ENCODE data around the gene GRIN2A. TPM values are rescaled to one million over a fixed set of nuclear protein-coding genes. Genes with fewer than 3 reads are reported as not detected.

Gene GRIN2A
- total RNA-seq, 1 donor from 2014 or later, result not detected

DNA sequence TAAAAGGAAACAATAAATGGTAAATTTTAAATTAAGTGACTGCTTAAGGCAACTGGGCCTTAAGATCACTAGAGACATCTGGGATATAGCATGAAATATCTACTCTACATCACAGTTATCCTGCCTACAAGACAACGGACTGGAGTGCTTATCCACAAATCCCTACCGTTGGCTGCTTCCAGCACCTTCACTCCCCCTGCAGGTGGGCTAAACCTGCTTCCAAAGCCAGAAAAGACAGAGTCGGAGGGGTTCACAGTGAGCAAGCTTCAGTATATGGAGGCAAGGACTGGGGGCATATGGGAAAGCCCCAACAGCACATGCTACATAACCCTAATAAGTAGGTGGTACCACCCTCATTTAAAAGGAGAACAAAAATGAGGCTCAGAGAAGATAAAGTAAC is 45.3 kb downstream of the GRIN2A start:
- DNase-seq (ENCODE audit: low read depth), result no peak

DNA sequence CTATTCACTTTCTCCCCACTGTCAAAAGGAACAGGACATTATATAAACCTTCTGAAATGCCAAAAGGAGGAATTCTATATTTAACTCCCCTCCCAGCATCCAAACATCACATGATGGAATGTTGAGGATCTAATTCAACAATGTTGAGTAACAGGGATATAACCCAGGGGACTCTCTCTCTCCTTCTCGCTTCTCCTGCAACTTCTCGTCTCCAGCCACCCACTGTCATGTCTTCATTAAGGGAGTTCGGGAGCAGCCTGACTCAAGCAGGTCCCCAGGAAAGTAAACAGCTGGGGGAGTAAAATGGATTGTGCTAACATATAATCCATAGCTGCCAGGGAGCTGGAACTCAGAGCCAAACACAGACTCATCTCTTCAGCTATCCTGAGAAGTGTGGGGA is 51.7 kb downstream of the GRIN2A start:
- no peak for DNase-seq (ENCODE audit: low read depth)

DNA sequence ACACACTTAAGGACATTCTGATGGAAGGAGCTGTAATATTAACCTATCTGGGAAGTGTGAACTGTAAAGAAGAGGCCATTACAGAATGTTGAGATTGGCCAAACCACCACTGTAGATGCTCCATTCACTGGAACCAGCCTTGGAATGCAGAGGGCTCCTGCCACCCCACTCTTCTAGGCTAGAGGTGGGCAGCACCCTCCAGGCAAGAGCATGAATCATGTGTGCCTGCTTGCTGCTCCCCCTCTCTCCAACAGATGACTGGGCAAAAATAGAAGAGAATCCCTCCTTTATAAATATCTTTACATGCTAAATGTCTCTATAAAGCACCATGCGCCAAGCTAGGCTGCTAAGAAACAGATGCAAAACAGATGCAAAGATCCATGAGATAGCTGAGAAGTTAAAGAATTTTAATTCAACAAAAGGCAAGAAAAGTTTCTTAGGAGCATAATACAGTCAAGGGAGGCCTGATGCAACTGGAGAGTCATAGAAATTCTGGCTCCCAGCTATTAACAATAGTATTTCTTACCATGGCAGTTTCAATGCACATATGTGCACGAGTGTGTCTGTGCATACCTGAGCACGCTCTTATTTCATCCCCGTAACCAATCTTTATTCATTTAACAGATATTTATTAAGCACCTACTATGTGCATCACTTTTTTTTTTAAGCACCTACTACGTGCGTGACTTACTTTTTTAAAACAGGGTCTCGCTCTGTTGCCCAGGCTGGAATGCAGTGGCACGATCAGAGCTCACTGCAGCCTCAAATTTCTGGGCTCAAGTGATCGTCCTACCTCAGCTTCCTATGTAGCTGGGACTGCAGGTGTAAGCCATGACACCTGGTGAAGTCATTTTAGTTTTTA is 53.6 kb downstream of the GRIN2A start:
- no peak for DNase-seq (ENCODE audit: low read depth)

DNA sequence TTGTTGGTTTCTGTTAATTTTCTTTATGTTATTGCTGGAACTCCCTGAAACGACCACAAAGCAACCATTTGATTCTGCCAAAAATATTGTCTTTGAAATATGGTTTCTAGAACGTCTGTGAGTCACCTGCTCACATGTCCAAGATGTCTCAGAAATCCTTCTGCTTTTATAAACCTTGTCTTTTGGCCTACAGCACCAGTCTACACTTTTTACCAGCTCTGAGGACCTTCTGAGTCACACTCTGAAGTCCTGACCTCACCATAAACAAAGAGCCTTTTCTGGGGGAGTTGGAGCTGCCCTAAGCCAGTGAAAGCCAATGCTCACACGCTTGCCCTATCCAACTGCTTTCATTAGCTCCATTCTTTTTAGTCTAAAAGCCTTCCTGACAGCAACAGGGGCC is 55.5 kb downstream of the GRIN2A start:
- no peak for DNase-seq (ENCODE audit: low read depth)

DNA sequence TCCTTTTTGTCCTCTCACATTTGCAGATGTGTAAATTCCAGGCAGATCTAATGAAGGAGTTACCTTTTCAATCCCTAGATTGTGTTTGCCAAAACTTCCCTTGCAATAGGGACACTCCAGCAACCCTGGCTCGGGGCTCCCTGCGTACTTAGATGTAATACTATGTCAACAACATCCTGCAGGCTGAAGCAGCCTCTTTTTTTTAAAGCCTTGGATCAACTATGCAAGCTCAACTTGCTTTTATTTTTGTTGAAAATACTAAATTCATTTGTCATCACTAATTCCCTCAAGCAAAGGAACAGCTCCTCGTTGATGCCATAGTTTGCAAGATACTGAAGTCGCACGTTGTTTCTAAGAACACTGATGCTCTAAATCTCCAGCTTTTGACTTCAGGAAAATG is 59.1 kb downstream of the GRIN2A start:
- no peak for DNase-seq (ENCODE audit: low read depth)

DNA sequence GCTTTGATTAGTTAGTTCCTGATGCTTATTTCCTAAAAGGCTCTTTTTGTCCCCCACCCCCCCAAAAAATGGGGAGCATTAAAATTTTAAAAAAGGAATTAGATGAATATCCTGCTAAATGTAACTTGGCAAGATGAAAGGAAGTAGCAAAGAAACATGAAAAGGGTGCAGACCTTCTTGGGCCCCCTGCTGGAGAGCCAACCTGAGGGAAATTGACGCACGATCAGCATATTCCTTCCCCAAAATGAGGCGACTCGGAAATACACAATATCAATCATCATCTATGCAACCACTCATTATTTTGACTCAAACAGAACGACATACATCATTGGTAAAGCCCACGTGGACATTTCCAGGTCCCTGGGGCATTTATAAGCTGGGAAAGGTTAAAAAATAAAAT is 59.7 kb downstream of the GRIN2A start:
- no peak for DNase-seq (ENCODE audit: low read depth)

DNA sequence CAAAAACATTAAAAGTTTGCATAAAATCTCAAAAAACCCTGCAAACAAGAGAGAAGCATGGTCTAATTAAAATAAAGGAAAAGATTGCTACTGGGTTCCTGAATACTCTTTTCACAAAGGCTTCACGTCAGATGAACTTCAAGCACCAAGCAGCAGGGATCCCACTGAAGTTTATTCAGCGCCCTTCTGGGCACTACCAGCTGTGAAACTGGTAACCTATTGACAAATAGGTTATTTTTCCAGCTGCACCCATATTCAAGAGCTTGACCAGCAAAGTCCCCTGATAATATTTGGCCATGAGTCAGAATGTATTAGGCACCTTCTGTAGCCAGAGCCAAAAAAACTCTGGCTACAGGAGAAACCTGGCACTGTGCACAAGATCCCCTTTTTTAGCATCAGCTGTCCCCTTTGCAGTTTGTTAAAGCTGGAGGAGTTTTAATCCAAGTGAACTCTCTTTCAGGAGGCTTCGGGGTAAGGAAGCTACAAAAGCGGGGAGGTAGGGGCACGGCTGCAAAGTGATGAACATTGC is 60.3 kb downstream of the GRIN2A start:
- DNase-seq (ENCODE audit: low read depth), result no peak

DNA sequence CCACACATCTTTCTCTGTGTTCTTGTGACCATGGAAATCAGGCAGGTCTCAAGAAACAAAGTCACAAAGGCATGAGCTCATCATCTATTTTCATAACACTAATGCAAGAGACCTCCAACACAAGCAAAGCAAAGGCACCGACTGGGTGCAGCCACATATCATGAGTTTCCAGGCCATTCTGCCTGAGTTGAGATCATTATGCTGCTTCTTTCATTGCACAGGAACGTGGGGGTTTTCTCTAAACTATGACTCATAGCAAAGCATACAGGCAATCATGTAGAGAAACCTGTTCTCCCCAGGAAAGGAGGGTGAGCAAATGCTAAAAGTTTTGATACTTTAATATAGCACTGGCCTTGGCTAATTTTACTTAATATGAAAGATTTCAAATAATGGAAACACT is 60.7 kb downstream of the GRIN2A start:
- DNase-seq (ENCODE audit: low read depth), result no peak

DNA sequence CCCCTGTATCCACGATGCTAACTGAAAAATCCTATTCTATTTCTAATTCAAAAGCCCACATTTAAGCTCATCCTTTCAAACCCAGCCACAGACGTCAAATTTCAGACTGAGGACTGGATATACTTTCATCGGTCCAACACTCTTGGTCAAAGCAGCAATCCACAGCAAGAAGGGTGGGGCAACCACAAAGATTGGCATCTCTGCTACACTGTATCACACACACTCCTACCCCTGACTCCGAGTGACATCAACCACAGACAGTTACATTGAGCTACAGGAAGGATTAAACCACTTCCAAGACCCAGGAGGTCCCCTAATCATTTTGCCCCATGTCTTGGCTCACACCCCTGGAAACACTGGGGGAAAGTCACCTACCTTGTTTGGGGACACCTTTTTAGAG is 61.3 kb downstream of the GRIN2A start:
- no peak for DNase-seq (ENCODE audit: low read depth)

DNA sequence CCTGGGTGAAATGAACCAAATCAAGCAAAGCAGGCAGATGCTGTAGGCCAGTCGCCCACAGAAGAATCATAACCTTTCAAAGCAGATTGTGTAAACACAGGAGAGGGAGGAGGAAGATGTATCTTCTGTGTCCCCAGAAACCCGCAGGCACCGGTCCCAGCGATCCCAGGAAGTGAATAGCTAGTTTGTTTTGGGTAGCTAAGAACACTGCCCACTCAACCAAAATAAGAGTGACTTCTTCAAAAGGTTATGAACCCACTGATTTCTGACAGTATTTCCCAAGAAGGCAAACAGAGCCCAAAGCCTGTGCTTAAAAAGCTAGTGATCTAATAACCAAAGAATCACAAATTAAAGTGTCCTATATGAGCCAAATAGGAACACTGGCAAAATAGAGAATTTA is 67.8 kb downstream of the GRIN2A start:
- DNase-seq (ENCODE audit: low read depth), result no peak

DNA sequence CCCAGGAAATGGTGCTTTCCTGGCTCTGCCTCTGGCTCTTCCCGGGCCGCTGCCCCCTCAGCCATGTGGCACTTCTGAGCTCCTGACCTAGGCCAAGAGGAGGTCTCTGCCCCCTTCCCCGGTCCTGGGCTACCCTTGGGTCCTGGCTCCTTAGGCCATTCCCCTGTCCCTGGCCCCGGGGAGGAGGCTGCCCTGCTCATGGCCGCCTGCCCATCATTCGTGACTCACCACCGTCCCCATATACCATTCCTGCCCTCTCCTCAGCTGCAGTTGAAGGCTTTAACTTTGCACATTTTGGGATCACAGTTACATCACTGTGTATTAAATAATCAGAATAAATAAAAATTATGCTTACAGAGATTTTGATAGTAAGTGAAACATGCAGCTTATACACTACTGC is 69.0 kb downstream of the GRIN2A start:
- no peak for DNase-seq (ENCODE audit: low read depth)

DNA sequence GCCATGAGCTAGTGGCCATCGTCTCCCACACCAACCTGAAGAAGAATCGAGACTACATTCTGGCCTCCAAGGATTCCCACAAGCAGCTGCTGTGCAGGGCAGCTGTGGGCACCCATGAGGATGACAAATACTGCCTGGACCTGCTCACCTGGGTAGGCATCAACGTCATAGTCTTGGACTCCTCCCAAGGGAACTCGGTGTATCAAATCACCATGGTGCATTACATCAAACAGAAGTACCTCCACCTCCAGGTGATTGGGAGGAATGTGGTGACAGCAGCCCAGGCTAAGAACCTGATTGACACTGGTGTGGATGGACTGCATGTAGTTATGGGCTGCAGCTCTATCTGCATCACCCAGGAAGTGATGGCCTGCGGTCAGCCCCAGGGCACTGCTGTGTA is 70.2 kb downstream of the GRIN2A start:
- DNase-seq (ENCODE audit: low read depth), result no peak

DNA sequence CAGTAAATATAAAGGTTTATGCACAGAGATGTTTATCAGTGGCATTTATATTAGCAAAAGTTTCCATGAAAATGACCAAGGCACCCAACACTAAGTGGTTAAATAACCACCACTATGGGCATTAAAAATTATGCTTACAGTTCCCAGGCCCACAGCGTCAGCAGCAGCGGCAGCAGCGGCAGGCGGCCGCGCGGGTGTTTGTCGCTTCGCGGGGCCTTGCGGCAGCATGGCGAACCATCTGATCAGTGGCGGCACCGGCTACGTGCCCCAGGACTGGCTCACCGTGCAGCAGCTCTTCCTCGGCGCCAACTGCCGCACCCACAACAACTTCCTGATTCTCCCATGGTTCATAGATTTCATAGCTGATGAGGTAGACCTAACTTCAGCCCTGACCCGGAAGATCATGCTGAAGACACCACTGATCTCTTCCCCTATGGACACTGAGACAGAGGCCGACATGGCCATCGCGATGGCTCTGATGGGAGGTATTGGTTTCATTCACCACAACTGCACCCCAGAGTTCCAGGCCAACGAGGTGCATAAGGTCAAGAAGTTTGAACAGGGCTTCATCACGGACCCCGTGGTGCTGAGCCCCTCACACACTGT is 71.0 kb downstream of the GRIN2A start:
- DNase-seq (ENCODE audit: low read depth), result no peak

DNA sequence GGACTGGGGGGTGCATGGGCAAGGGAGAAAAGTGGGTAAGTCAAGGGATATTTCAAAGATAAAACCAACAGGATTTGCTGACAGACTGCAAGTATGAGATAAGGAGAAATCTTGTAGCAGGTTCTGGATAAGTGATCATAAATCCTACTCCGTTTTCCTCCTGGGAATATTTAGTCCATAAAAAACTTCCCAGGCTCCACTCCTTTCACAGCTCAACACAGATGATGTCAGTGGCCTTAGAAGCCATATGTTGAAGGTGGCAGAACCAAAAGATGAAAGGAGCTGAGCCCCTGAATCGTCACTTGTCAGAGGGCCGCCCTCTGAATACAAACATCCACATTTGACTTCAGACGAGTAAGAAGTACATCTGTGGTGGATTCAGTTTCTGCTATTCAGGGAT is 71.7 kb downstream of the GRIN2A start:
- no peak for DNase-seq (ENCODE audit: low read depth)

DNA sequence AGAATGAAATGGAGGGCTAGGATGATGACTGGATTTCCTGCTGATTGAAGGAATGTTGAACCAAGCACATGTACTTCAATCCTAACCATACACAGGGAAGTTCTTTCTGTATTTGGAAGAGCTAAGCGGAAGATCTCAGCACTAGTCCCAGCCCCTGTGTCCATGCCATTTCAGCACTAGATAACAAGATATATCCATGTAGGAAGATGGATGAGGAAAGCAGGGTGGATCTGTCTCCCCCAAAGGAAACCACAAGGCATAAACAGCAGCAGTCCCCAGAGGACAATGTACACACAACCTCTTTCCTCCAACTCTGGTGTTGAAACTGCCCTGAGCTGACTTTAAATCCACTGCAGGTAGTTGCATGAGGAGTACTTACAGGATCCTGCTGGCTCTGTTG is 75.1 kb downstream of the GRIN2A start:
- no peak for DNase-seq (ENCODE audit: low read depth)

DNA sequence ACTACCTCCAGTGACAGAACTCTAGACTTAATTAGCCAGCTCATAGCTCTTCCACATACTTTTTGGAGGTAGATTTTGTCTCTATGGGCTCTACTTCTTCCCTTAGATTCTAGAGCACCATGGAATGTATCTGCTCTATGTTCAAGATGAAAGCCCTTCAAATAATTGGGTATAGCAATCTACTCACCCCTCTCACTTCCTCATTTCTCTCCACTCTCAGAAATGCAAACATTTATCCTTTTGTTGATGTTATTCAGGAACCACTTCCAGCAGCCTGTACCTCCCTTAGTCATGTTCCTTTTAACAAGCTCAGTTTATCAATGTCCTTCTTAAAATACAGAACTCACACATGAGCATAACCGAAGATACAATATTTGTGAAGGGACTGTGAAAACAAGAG is 78.5 kb downstream of the GRIN2A start:
- no peak for DNase-seq (ENCODE audit: low read depth)

DNA sequence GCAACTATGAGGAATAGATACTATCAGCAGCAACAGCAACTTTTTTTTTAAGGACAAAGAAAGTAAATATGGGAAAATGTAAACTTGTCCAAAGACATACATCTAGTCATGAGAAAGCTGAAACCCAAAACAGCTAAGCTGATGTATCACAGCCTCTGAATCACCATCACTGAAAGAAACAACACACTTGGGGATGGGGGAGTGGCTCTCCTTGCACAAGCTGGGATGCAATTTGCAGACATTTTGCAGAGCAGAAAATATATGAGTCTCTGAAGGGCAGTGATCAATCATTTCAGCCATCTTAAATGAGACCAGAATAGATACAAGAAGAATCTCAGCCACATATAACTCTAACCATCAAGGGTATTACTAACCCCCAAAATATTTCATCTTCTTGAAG is 79.1 kb downstream of the GRIN2A start:
- DNase-seq (ENCODE audit: low read depth), result no peak

DNA sequence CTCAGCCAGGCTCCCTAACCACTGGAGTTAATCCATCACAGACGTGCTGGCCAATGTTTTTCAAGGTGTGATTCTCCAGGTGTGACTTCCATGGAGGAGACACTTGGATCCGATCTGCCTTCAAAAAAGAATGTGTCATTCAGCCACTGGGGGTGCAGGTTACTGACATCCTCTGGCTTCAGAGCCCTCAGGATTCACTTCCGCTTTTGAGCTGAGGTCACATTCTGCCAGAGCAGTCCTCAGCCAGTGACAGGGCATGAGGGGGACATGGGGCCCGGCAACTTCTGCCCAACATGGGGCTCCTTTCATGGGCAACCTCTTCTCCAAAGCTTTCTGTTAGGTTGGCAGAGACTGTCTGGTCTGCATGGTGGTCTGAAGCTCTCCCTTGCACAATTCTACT is 81.4 kb downstream of the GRIN2A start:
- no peak for DNase-seq (ENCODE audit: low read depth)

DNA sequence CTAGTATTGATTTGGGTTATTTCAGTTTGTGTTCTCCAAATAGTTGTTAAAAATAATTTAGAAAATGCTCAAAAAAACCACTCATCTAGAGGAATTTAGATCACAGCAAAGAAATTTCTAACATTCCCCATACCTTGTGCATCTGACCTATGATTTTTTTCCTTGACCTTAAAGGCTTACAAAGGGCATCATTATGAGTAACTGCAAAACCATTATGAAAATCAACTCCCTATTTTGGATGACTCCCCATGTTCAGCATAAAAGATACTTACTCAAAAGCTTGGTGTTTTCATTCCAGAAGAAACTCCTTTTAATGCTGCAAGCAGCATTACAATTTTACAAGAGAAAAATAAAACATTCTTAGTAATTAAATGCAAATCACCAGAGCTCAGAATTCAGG is 83.2 kb downstream of the GRIN2A start:
- no peak for DNase-seq (ENCODE audit: low read depth)

DNA sequence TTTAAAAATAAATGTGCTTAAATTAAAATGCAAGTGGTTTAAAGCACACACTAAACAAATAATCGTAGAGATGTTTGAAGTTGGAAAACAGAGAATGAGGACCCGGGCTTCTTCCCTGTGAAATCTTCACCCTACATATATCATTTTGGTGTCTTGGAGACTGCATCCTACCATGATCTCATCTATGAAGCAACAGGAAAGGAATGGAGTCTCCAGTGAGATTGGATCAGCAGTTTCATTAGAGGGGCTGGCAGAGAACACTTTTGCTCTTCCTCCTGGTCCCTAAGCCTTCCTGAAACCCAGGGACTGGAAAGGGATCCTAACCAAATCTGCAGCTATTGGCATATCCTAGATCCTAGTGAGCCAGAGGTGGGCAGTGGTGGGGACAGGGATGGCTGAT is 85.0 kb downstream of the GRIN2A start:
- DNase-seq (ENCODE audit: low read depth), result no peak

DNA sequence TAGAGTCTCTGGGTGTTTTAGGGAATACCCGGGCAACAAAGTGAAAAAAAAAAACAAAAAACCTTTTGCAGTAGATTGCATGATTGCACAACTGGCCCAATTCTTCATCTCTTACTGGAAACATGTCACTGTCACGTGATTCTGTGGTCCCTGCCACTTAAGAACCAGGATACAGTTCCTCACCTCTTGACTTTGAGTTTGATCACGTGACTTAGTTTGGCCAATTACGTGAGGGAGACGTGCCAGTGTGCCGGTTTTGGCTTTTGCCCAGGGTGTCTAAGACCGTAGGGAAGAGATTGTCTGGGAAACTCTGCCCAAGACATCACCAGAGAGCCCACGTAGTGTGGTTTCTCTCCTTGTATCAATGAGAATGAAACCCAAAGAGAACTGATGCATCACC is 88.7 kb downstream of the GRIN2A start:
- DNase-seq (ENCODE audit: low read depth), result no peak

DNA sequence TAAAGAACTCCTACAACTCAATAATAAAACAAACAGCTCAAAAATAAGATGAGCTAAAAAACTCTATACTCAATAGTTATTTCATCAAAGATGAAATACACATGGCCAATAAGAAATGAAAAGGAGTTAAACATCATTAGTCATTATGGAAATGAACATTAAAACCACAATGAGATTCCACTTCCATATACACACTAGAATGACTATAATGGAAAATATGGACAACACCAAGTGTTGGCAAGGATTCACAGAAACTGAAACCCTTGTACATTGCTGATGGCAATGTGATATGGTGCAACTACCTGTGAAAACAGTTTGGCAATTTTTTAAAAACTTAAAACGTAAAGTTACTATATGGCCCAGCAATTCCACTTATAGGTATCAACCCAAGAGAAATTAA is 91.4 kb downstream of the GRIN2A start:
- no peak for DNase-seq (ENCODE audit: low read depth)

DNA sequence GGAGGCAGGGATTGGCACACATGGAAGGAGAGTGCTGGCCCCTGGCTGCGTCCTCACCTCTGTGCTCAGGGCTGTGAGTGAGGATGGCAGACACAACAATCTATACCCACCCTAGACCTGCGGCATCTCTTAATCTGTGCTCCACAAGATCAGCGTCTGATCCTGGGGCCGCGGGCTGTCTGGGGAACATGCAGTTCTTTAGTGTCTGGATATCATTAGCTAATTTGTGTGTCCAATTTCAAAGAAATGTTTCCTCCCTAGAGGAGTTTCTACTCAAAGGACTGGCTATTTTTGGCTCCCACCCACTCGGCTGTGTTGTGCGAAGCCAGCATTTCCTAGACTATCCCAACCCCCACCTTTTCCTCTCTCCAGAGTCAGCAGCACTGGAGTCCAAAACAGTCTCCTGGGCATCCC is 93.8 kb downstream of the GRIN2A start:
- DNase-seq (ENCODE audit: low read depth), result no peak

All from myocyte (in vitro differentiated cells).